GM19025 (cell line): ENCODE results near the gene CYP2A7.
"Not testable (repeated sequence)": the region's sequence is repeated elsewhere in the genome, so short reads cannot be mapped to it uniquely, and the experiment has no call there.

Experiments
- ATAC-seq: cut with Tn5 transposase; IDR thresholded peaks from one replicate; pipeline ENCODE4 v1.9.1; 2021; ENCODE audit warnings: mild to moderate bottlenecking, low read depth, moderate library complexity; ENCODE audit not compliant: unreplicated experiment

CYP2A7 gene

GRCh38 chr19:40846722-40847121 lies 35.3 kb downstream of the CYP2A7 start:
- ATAC-seq, result not testable (repeated sequence)

- not testable (repeated sequence) for ATAC-seq
Observed at GRCh38 chr19:40843653-40844052, 38.4 kb downstream of the CYP2A7 start.

- not testable (repeated sequence) for ATAC-seq
Observed at GRCh38 chr19:40842997-40843652, 38.9 kb downstream of the CYP2A7 start.

- ATAC-seq, result not testable (repeated sequence)
Observed at GRCh38 chr19:40842012-40842411, 40.0 kb downstream of the CYP2A7 start.

- ATAC-seq, result not testable (repeated sequence)
Observed at GRCh38 chr19:40838477-40838876, 43.6 kb downstream of the CYP2A7 start.

GRCh38 chr19:40836754-40837429 lies 45.1 kb downstream of the CYP2A7 start:
- ATAC-seq, result no peak

GRCh38 chr19:40833728-40834533 lies 48.1 kb downstream of the CYP2A7 start:
- ATAC-seq, result not testable (repeated sequence)

GRCh38 chr19:40832431-40832790 lies 49.6 kb downstream of the CYP2A7 start:
- ATAC-seq, result not testable (repeated sequence)

GRCh38 chr19:40831502-40832430 lies 50.3 kb downstream of the CYP2A7 start:
- no peak for ATAC-seq

GRCh38 chr19:40830741-40831140 lies 51.3 kb downstream of the CYP2A7 start:
- ATAC-seq, result not testable (repeated sequence)

- no peak for ATAC-seq
Observed at GRCh38 chr19:40829205-40829604, 52.8 kb downstream of the CYP2A7 start.

- no peak for ATAC-seq
Observed at GRCh38 chr19:40827386-40828247, 54.4 kb downstream of the CYP2A7 start.

GRCh38 chr19:40826699-40827385 lies 55.2 kb downstream of the CYP2A7 start:
- ATAC-seq, result not testable (repeated sequence)

- ATAC-seq, result not testable (repeated sequence)
Observed at GRCh38 chr19:40826312-40826698, 55.7 kb downstream of the CYP2A7 start.

GRCh38 chr19:40825460-40826095 lies 56.5 kb downstream of the CYP2A7 start:
- not testable (repeated sequence) for ATAC-seq
